ENCODE measurements around the gene LSM3. TPM values are rescaled to one million over a fixed set of nuclear protein-coding genes. Genes with fewer than 3 reads are reported as not detected.

The LSM3 gene
- total and polyA plus RNA-seq, 2 of the 4 experiments (the other 2 are of a cell fraction), result 3.4 to 11.5 TPM

DNA sequence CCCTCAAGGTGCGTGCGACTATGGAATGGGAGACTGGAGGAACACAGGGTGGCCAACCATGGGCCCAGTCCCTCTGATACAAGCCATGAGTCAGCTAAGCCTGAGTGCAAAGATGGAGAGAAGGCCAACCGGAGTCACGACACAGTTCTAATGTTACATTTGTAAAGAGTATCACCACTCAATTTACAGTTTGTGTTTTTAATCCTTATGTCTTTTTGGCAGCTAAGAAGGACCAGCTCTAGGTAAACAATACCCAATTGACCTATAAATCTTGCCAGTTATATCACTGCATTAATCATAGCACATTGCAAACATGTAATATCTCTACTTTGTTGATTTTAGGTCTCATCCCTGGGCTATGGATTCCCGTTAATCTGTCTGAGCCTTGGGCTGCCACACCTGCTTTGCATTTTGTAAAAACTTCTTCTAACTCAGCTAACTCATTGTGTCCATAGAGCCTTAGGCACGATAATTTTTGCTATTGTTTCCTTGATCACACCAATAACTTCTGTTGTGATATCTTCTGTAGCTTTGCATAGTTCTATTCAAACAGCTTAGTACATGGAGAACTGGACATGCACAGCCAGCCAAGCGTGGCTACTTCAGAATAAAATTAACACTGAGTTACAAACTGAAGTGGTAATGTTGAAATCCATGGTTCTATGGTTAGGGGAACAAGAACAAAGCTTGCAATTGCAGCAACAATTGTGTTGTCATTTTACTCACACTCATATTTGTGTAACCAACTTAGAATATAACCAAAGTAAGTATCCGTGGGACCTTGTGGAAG lies 50.3 kb downstream of the LSM3 start:
- H2BK5ac ChIP-seq (ENCODE audit: low read depth, low read length, poor library complexity, severe bottlenecking), result peak overlapping the region; percentile 31
- peak overlapping the region; percentile 79; the same call in 1 of the 2 replicates for H2AK5ac ChIP-seq (ENCODE audit: low read depth, low read length)
- H3K18ac ChIP-seq (ENCODE audit: low read depth, low read length), result peak overlapping the region; percentile 50
- no peak overlapping the region for H3K56ac ChIP-seq (ENCODE audit: extremely low read depth, insufficient read depth, low read length)
- dilution Hi-C loops (cut with HindIII; ENCODE audit: low sequenced_read_pairs, unreplicated experiment) (no loop called here), in situ Hi-C loops (cut with MboI; ENCODE audit: low sequenced_read_pairs) (no loop called here), intact Hi-C loops (cut with micrococcal nuclease) (no loop called here)
- no peak overlapping the region for H3K4me3 ChIP-seq (ENCODE audit: insufficient read depth, low read depth, low read length)
- WGBS, 2 experiments (ENCODE audit: extremely low coverage in 2 of 2, insufficient read length in 1 of 2), result no CpG with 5 or more reads among the region's 8 CpGs
- H3K79me1 ChIP-seq (ENCODE audit: low read depth in 1 of 2, low read length in 2 of 2), result no peaks in the 10 kb centered on the region; a peak in 1 of 4 replicates
- peaks cover 31% of the 10 kb centered on the region for H3K9me1 ChIP-seq (ENCODE audit: insufficient read depth, low read length)
- H4K91ac ChIP-seq (ENCODE audit: insufficient read depth, low read depth, low read length), result peak overlapping the region; percentile 29
- ATAC-seq (ENCODE audit: low read depth), result no peak
- no peak overlapping the region for H3K4me2 ChIP-seq (ENCODE audit: low read depth, low read length)
- H3K9ac ChIP-seq (ENCODE audit: low read depth, low read length), result no peak overlapping the region
- BruUV-seq (replicated peaks), result no TSS peak
- H2BK20ac ChIP-seq (ENCODE audit: low read depth, low read length), result peak overlapping the region; percentile 61
- H4K20me1 ChIP-seq (ENCODE audit: insufficient read depth, low read length), result 0 out of 2 replicates have a peak, but pooled peaks cover 3% of the 10 kb centered on the region
- TF ChIP-seq MXI1 (IDR thresholded peaks at IDR 0.05; ENCODE audit: borderline replicate concordance, low read depth, low read length) (no peak), MAFK (IDR thresholded peaks at IDR 0.05; ENCODE audit: low read depth, low read length) (no peak), CHD1 (IDR thresholded peaks at IDR 0.05; ENCODE audit: low read depth, low read length) (no peak), CEBPB (IDR thresholded peaks at IDR 0.05; ENCODE audit: low read depth, low read length) (no peak), SMC3 (IDR thresholded peaks at IDR 0.05; ENCODE audit: low read depth, low read length) (no peak)
- TF ChIP-seq, protein P1, sequence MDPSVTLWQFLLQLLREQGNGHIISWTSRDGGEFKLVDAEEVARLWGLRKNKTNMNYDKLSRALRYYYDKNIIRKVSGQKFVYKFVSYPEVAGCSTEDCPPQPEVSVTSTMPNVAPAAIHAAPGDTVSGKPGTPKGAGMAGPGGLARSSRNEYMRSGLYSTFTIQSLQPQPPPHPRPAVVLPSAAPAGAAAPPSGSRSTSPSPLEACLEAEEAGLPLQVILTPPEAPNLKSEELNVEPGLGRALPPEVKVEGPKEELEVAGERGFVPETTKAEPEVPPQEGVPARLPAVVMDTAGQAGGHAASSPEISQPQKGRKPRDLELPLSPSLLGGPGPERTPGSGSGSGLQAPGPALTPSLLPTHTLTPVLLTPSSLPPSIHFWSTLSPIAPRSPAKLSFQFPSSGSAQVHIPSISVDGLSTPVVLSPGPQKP (IDR thresholded peaks at IDR 0.05; ENCODE audit: borderline replicate concordance, low read depth, low read length), result no peak
- TF ChIP-seq, protein P2, sequence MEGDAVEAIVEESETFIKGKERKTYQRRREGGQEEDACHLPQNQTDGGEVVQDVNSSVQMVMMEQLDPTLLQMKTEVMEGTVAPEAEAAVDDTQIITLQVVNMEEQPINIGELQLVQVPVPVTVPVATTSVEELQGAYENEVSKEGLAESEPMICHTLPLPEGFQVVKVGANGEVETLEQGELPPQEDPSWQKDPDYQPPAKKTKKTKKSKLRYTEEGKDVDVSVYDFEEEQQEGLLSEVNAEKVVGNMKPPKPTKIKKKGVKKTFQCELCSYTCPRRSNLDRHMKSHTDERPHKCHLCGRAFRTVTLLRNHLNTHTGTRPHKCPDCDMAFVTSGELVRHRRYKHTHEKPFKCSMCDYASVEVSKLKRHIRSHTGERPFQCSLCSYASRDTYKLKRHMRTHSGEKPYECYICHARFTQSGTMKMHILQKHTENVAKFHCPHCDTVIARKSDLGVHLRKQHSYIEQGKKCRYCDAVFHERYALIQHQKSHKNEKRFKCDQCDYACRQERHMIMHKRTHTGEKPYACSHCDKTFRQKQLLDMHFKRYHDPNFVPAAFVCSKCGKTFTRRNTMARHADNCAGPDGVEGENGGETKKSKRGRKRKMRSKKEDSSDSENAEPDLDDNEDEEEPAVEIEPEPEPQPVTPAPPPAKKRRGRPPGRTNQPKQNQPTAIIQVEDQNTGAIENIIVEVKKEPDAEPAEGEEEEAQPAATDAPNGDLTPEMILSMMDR (conservative IDR thresholded peaks at IDR 0.05; ENCODE audit: low read depth, low read length), result no peak
- H2AFZ ChIP-seq (replicated peaks; ENCODE audit: low read length, poor library complexity), result no peak overlapping the region
- no peak overlapping the region for H2AK9ac ChIP-seq (replicated peaks; ENCODE audit: low read depth, low read length, poor library complexity)
- H2BK120ac ChIP-seq (ENCODE audit: low read depth, low read length), result peak overlapping the region; percentile 58
- H4K8ac ChIP-seq (ENCODE audit: low read depth in 2 of 2, low read length in 2 of 2), result no peak overlapping the region; a peak in 1 of 4 replicates
- H3K27me3 ChIP-seq (ENCODE audit: control insufficient read depth, insufficient read depth, low read length), result no peaks in the 10 kb centered on the region
- DNase-seq, result no peak
- H3K14ac ChIP-seq (replicated peaks; ENCODE audit: low read depth, low read length), result 0 out of 2 replicates have a peak overlapping the region, but pooled peaks have one; percentile 17
- ChIA-PET CTCF (interaction anchor here (0.6 kb wide), 1 partner anchor 17 kb away, joined by 3 read pairs; no protein-coding TSS in a partner anchor), POLR2A (ENCODE audit: unreplicated experiment) (no interaction called here)
- peaks cover 2% of the 10 kb centered on the region; the same call in 1 of the 2 replicates for H3K9me3 ChIP-seq (ENCODE audit: control insufficient read depth, insufficient read depth, low read length)
- H3K23ac ChIP-seq (ENCODE audit: low read depth, low read length), result no peak overlapping the region
- H3K27ac ChIP-seq (ENCODE audit: insufficient read depth, low read length), result peak overlapping the region; percentile 65
- peak overlapping the region; percentile 61; the same call in 1 of the 3 replicates for H2BK15ac ChIP-seq (ENCODE audit: low read depth, low read length)
- H3K4ac ChIP-seq (ENCODE audit: low read depth, low read length), result peak overlapping the region; percentile 51; the same call in 1 of the 2 replicates
- H3K4me1 ChIP-seq (ENCODE audit: control insufficient read depth, insufficient read depth, low read length), result peaks cover 37% of the 10 kb centered on the region
- H4K5ac ChIP-seq (ENCODE audit: low read depth, low read length), result peak overlapping the region; percentile 19; the same call in 1 of the 2 replicates
- no peaks in the 10 kb centered on the region for H3K36me3 ChIP-seq (ENCODE audit: control insufficient read depth, insufficient read depth, low read length)
